NT2/D1 (cell line): ENCODE results near the gene EHF.

Source experiments
- DNase-seq: peaks from one replicate; pipeline ENCODE4 v3.0.0-alpha.2; 2011; ENCODE audit warnings: low read depth, low spot score
- H3K27me3 ChIP-seq: 2 replicates; pipeline ENCODE4 v1.6.0; 2011; ENCODE audit warnings: mild to moderate bottlenecking; ENCODE audit not compliant: insufficient read length, insufficient read depth
- H3K36me3 ChIP-seq: 2 replicates; pipeline ENCODE4 v1.6.1; 2011; ENCODE audit warnings: mild to moderate bottlenecking, low read length, mixed read lengths; ENCODE audit not compliant: insufficient read depth, insufficient read length
- H3K4me1 ChIP-seq: 2 replicates; pipeline ENCODE4 v1.5.1; 2011; ENCODE audit not compliant: insufficient read depth, insufficient read length
- H3K4me3 ChIP-seq: 2 replicates; pipeline ENCODE4 v1.5.1; 2011; ENCODE audit warnings: low read depth; ENCODE audit not compliant: insufficient read length
- H3K9ac ChIP-seq: 2 replicates; pipeline ENCODE4 v1.6.0; 2011; ENCODE audit warnings: low read depth; ENCODE audit not compliant: insufficient read length
- H3K9me3 ChIP-seq: 2 replicates; pipeline ENCODE4 v1.5.1; 2011; ENCODE audit warnings: mild to moderate bottlenecking, low read length; ENCODE audit not compliant: insufficient read depth
- SUZ12 ChIP-seq: IDR thresholded peaks from 2 replicates; pipeline ENCODE4 v1.6.1; 2011; ENCODE audit not compliant: insufficient read length, insufficient read depth; ENCODE audit errors: extremely low read depth
- YY1 ChIP-seq: IDR thresholded peaks from 2 replicates; pipeline ENCODE4 v1.6.1; 2011; ENCODE audit not compliant: insufficient read length, insufficient read depth
- ZNF274 ChIP-seq: IDR thresholded peaks from 2 replicates; pipeline ENCODE4 v1.6.1; 2011; ENCODE audit warnings: mild to moderate bottlenecking, low read depth, low read length

Gene EHF

GRCh38 chr11:34620820-34621792 lies at the start of gene EHF:
TSS of gene EHF (plus strand) at chr11:34621093. CDS start at chr11:34642631, 21,538 bp downstream.
- Histone ChIP-seq H3K36me3 (no peaks in the 10 kb centered on the region), H3K4me1 (no peaks in the 10 kb centered on the region), H3K9me3 (no peaks in the 10 kb centered on the region), H3K27me3 (no peaks in the 10 kb centered on the region), H3K4me3 (no peak within 1 kb of the TSS), H3K9ac (no peak within 1 kb of the TSS)
- TF ChIP-seq SUZ12 (no peak), ZNF274 (no peak), YY1 (no peak)
- DNase-seq = no peak

GRCh38 chr11:34573537-34573936 lies 47.4 kb upstream of the EHF start:
- H3K4me3 ChIP-seq = no peak overlapping the region
- no peaks in the 10 kb centered on the region for H3K36me3 ChIP-seq
- no peak for DNase-seq
- H3K27me3 ChIP-seq = no peaks in the 10 kb centered on the region
- H3K9me3 ChIP-seq = no peaks in the 10 kb centered on the region
- no peak for TF ChIP-seq ZNF274
- no peak for TF ChIP-seq YY1
- no peak for TF ChIP-seq SUZ12
- no peak overlapping the region for H3K9ac ChIP-seq
- H3K4me1 ChIP-seq = no peaks in the 10 kb centered on the region

GRCh38 chr11:34575261-34575660 lies 45.6 kb upstream of the EHF start:
- no peak for TF ChIP-seq ZNF274
- H3K9me3 ChIP-seq = no peaks in the 10 kb centered on the region
- H3K9ac ChIP-seq = no peak overlapping the region
- no peaks in the 10 kb centered on the region for H3K36me3 ChIP-seq
- no peak overlapping the region for H3K4me3 ChIP-seq
- no peaks in the 10 kb centered on the region for H3K27me3 ChIP-seq
- DNase-seq = no peak
- H3K4me1 ChIP-seq = no peaks in the 10 kb centered on the region

- no peak for DNase-seq
- Histone ChIP-seq H3K4me3 (no peak overlapping the region), H3K9me3 (no peaks in the 10 kb centered on the region), H3K9ac (no peak overlapping the region), H3K27me3 (no peaks in the 10 kb centered on the region), H3K36me3 (no peaks in the 10 kb centered on the region), H3K4me1 (no peaks in the 10 kb centered on the region)
- no peak for TF ChIP-seq YY1
- TF ChIP-seq SUZ12 = no peak
- no peak for TF ChIP-seq ZNF274
Observed at GRCh38 chr11:34575671-34576070, 45.2 kb upstream of the EHF start.

GRCh38 chr11:34576331-34576730 lies 44.6 kb upstream of the EHF start:
- TF ChIP-seq YY1 (no peak), SUZ12 (no peak), ZNF274 (no peak)
- Histone ChIP-seq H3K9me3 (no peaks in the 10 kb centered on the region), H3K9ac (no peak overlapping the region), H3K4me1 (no peaks in the 10 kb centered on the region), H3K36me3 (no peaks in the 10 kb centered on the region), H3K27me3 (no peaks in the 10 kb centered on the region), H3K4me3 (no peak overlapping the region)
- no peak for DNase-seq

- no peak overlapping the region for H3K9ac ChIP-seq
- H3K36me3 ChIP-seq = no peaks in the 10 kb centered on the region
- no peak for DNase-seq
- H3K9me3 ChIP-seq = no peaks in the 10 kb centered on the region
- no peaks in the 10 kb centered on the region for H3K4me1 ChIP-seq
- TF ChIP-seq ZNF274 = no peak
- TF ChIP-seq YY1 = no peak
- TF ChIP-seq SUZ12 = no peak
- no peaks in the 10 kb centered on the region for H3K27me3 ChIP-seq
- H3K4me3 ChIP-seq = no peak overlapping the region
Observed at GRCh38 chr11:34583818-34584217, 37.1 kb upstream of the EHF start.

GRCh38 chr11:34585304-34585734 lies 35.6 kb upstream of the EHF start:
- H3K27me3 ChIP-seq = no peaks in the 10 kb centered on the region
- H3K36me3 ChIP-seq = no peaks in the 10 kb centered on the region
- H3K9me3 ChIP-seq = no peaks in the 10 kb centered on the region
- TF ChIP-seq YY1 (no peak), SUZ12 (no peak), ZNF274 (no peak)
- no peak overlapping the region for H3K4me3 ChIP-seq
- no peaks in the 10 kb centered on the region for H3K4me1 ChIP-seq
- no peak overlapping the region for H3K9ac ChIP-seq
- DNase-seq = no peak
